ENCODE data around the gene NUP210.

The NUP210 gene

GRCh38 chr3:13408890-13409289 lies 11.2 kb downstream of the NUP210 start:
- DNase-seq (ENCODE audit: low spot score), result no peak
- TF ChIP-seq CTCF (IDR thresholded peaks at IDR 0.05; ENCODE audit: extremely low read depth, missing control alignments), result no peak

GRCh38 chr3:13407926-13408325 lies 12.2 kb downstream of the NUP210 start:
- no peak for DNase-seq (ENCODE audit: low spot score)
- no peak for TF ChIP-seq CTCF (IDR thresholded peaks at IDR 0.05; ENCODE audit: extremely low read depth, missing control alignments)

- DNase-seq (ENCODE audit: low spot score), result no peak
- no peak for TF ChIP-seq CTCF (IDR thresholded peaks at IDR 0.05; ENCODE audit: extremely low read depth, missing control alignments)
Measured at GRCh38 chr3:13407475-13407874, 12.6 kb downstream of the NUP210 start.

- TF ChIP-seq CTCF (IDR thresholded peaks at IDR 0.05; ENCODE audit: extremely low read depth, missing control alignments), result no peak
- DNase-seq (ENCODE audit: low spot score), result no peak
Measured at GRCh38 chr3:13406190-13406589, 13.9 kb downstream of the NUP210 start.

- no peak for TF ChIP-seq CTCF (IDR thresholded peaks at IDR 0.05; ENCODE audit: extremely low read depth, missing control alignments)
- DNase-seq (ENCODE audit: low spot score), result no peak
Measured at GRCh38 chr3:13405614-13406013, 14.5 kb downstream of the NUP210 start.

GRCh38 chr3:13404626-13405452 lies 15.3 kb downstream of the NUP210 start:
- no peak for DNase-seq (ENCODE audit: low spot score)
- TF ChIP-seq CTCF (IDR thresholded peaks at IDR 0.05; ENCODE audit: extremely low read depth, missing control alignments), result no peak

- TF ChIP-seq CTCF (IDR thresholded peaks at IDR 0.05; ENCODE audit: extremely low read depth, missing control alignments), result no peak
- no peak for DNase-seq (ENCODE audit: low spot score)
Measured at GRCh38 chr3:13403847-13404246, 16.3 kb downstream of the NUP210 start.
